GM12801 (cell line): Measurements from ENCODE around the gene ITPR2.

Experiments used
- CTCF ChIP-seq: IDR thresholded peaks from one replicate; pipeline ENCODE4 v1.5.1; 2011; ENCODE audit warnings: control low read depth; ENCODE audit not compliant: insufficient read length; ENCODE audit errors: extremely low read depth

The ITPR2 gene

GRCh38 chr12:26520109-26520508, 312.9 kb downstream of the ITPR2 start:
- TF ChIP-seq CTCF, result no peak

- no peak for TF ChIP-seq CTCF
These were observed 313.5 kb downstream of the ITPR2 start for GRCh38 chr12:26519462-26519861.

GRCh38 chr12:26514364-26514763, 318.6 kb downstream of the ITPR2 start:
- TF ChIP-seq CTCF, result no peak

- no peak for TF ChIP-seq CTCF
These were observed 319.5 kb downstream of the ITPR2 start for GRCh38 chr12:26513363-26514043.

GRCh38 chr12:26512213-26512612, 320.8 kb downstream of the ITPR2 start:
- TF ChIP-seq CTCF, result no peak

- TF ChIP-seq CTCF, result no peak
These were observed 322.7 kb downstream of the ITPR2 start for GRCh38 chr12:26510354-26510674.

- no peak for TF ChIP-seq CTCF
These were observed 325.4 kb downstream of the ITPR2 start for GRCh38 chr12:26507613-26508012.
